ENCODE results near the gene THUMPD1.
A peak's percentile ranks its signal among the peaks of the same experiment; 100 is the strongest.
"Not testable (repeated sequence)": the region's sequence is repeated elsewhere in the genome, so short reads cannot be mapped to it uniquely, and the experiment has no call there.

The THUMPD1 gene

DNA sequence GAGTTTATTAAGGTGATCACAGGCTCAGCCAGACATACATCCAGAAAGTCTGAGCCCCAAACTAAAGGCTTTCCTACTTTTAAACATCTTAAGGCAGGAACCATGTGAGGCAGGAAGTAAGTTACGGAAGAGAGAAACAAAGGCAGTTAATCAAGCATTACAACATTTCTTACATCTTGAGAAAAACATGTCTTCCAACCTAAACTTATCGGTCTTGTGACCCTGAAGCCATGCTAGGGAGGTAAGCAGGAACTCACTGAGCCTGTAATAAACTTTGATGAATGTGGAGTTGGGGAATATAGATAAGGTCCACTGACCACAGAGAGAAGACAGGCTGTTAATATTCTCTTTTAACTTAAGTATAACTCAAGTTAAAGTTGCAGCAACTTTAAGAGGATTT is 18.7 kb upstream of the THUMPD1 start:
- TF ChIP-seq CTCF (IDR thresholded peaks at IDR 0.05; ENCODE audit: unreplicated experiment in 3 of 3) = no peak
- Mint-ChIP-seq H3K4me3 (no peak overlapping the region), H3K4me1 (no peaks in the 10 kb centered on the region), H3K27me3 (ENCODE audit: low read depth) (no peaks in the 10 kb centered on the region), H3K9me3 (peaks cover 17% of the 10 kb centered on the region), H3K27ac (peak overlapping the region; percentile 58 to 96 (median 95)), H3K36me3 (ENCODE audit: low read depth) (peaks cover 18% of the 10 kb centered on the region)

GRCh38 chr16:20755799-20756198 is 14.2 kb upstream of the THUMPD1 start:
- not testable (repeated sequence) for H3K27ac Mint-ChIP-seq; H3K27me3 Mint-ChIP-seq (ENCODE audit: low read depth); H3K36me3 Mint-ChIP-seq (ENCODE audit: low read depth); H3K4me1 Mint-ChIP-seq; H3K9me3 Mint-ChIP-seq; H3K4me3 Mint-ChIP-seq

DNA sequence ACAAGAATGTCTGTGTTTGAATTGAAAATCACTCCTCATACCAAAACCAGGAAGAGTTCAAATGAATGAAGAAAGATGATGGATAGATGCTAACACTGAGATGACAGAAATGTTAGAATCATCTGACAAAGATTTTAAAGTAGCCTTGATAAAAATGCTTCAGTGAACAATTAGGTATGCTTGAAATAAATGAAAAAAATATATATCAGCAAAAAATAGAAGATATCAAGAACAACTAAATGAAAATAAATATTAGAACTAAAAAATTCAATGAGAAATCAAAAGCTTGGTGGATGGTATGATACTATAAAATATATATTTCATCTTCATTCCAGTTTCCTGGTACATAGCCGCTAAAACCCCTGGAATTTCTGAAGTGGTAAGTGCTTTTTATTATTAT is 13.6 kb upstream of the THUMPD1 start:
- Mint-ChIP-seq H3K4me1 (no peaks in the 10 kb centered on the region), H3K4me3 (no peak overlapping the region), H3K9me3 (peaks cover 3% of the 10 kb centered on the region), H3K27me3 (ENCODE audit: low read depth) (peaks cover 3% of the 10 kb centered on the region), H3K36me3 (ENCODE audit: low read depth) (peaks cover 2% of the 10 kb centered on the region), H3K27ac (no peak overlapping the region)
- no peak for TF ChIP-seq CTCF (IDR thresholded peaks at IDR 0.05; ENCODE audit: unreplicated experiment in 3 of 3)

- no peaks in the 10 kb centered on the region for H3K36me3 Mint-ChIP-seq (ENCODE audit: low read depth)
- no peak for TF ChIP-seq CTCF (IDR thresholded peaks at IDR 0.05; ENCODE audit: unreplicated experiment in 3 of 3)
- H3K27me3 Mint-ChIP-seq (ENCODE audit: low read depth) = peaks cover 3% of the 10 kb centered on the region
- peaks cover 3% of the 10 kb centered on the region for H3K9me3 Mint-ChIP-seq
- no peaks in the 10 kb centered on the region for H3K4me1 Mint-ChIP-seq
- H3K27ac Mint-ChIP-seq = no peak overlapping the region
- no peak overlapping the region for H3K4me3 Mint-ChIP-seq
Observed at GRCh38 chr16:20753727-20754126, 12.1 kb upstream of the THUMPD1 start.

DNA sequence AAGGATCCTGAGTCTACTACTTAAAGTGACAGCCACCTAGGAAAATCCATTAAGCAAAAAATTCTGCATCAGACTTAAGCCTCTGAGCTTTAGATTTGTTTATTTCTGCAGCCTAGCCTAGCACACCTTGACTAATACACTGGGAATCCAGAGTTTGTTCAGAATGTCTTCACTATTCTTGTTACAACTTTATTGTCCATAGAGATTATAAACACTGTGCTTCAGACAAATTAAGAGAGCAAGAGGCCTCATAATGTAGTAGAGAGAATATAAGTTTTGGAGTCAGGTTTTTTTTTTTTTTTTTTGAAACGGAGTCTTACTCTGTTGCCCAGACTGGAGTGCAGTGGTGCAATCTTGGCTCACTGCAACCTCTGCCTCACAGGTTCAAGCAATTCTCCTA is 8.9 kb upstream of the THUMPD1 start:
- no peak overlapping the region for H3K27ac Mint-ChIP-seq
- peaks cover 11% of the 10 kb centered on the region for H3K9me3 Mint-ChIP-seq
- no peaks in the 10 kb centered on the region for H3K4me1 Mint-ChIP-seq
- H3K4me3 Mint-ChIP-seq = no peak overlapping the region
- no peaks in the 10 kb centered on the region for H3K36me3 Mint-ChIP-seq (ENCODE audit: low read depth)
- peaks cover 3% of the 10 kb centered on the region for H3K27me3 Mint-ChIP-seq (ENCODE audit: low read depth)
- no peak for TF ChIP-seq CTCF (IDR thresholded peaks at IDR 0.05; ENCODE audit: unreplicated experiment in 3 of 3)

DNA sequence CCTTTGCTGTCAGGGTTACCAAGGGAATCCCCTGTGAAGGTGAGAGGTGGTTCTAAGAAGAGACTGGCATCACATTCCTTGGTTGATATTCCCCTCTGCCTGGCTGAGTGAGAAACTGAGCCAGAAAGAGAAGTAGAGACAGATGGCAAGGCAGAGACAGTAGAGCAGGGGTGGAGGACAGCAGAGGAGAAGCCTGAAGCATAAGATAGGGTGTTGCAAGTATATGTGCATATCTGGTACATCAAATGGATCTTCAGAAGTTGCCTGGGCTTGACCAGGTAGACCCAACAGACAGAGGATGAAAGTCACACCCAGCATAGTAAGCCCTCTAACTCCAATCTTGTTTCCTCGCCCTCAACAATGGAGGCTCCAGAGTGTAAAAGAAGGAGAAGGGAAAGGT is 7.9 kb upstream of the THUMPD1 start:
- H3K4me3 Mint-ChIP-seq = no peak overlapping the region
- no peak for TF ChIP-seq CTCF (IDR thresholded peaks at IDR 0.05; ENCODE audit: unreplicated experiment in 3 of 3)
- H3K9me3 Mint-ChIP-seq = peaks cover 8% of the 10 kb centered on the region
- H3K27ac Mint-ChIP-seq = no peak overlapping the region
- peaks cover 3% of the 10 kb centered on the region for H3K27me3 Mint-ChIP-seq (ENCODE audit: low read depth)
- no peaks in the 10 kb centered on the region for H3K36me3 Mint-ChIP-seq (ENCODE audit: low read depth)
- H3K4me1 Mint-ChIP-seq = peaks cover 5% of the 10 kb centered on the region

Data from nephron (organoid).